DND-41 (cell line): ENCODE measurements around the gene MFAP2.

Experiments used
- ATAC-seq: fragments of 200-7000 bp; cut with Tn5 transposase; 3 replicates; pipeline ENCODE4 v1.9.1; 2021; ENCODE audit warnings: low read depth; ENCODE audit not compliant: insufficient read depth
- DNase-seq: peaks from one replicate; pipeline ENCODE4 v3.0.0-alpha.2; 2020
- H2AFZ ChIP-seq: 2 replicates; pipeline ENCODE4 v1.6.0; 2012; ENCODE audit warnings: low read depth, low read length
- H3K27ac ChIP-seq: 2 replicates; pipeline ENCODE4 v1.5.1; 2012; ENCODE audit warnings: low read length, inconsistent platforms
- H3K27me3 ChIP-seq: fragments of 200-600 bp; sonication (generic); 2 replicates; pipeline ENCODE4 v1.6.0; 2012; ENCODE audit warnings: low read length, mild to moderate bottlenecking, inconsistent platforms; ENCODE audit not compliant: insufficient read depth, poor library complexity
- H3K36me3 ChIP-seq: 2 replicates; pipeline ENCODE4 v1.5.1; 2012; ENCODE audit warnings: low read length, inconsistent platforms; ENCODE audit not compliant: insufficient read depth
- H3K4me1 ChIP-seq: 2 replicates; pipeline ENCODE4 v1.5.1; 2012; ENCODE audit warnings: mild to moderate bottlenecking, low read length; ENCODE audit not compliant: insufficient read depth
- H3K4me2 ChIP-seq: 2 replicates; pipeline ENCODE4 v1.6.0; 2012; ENCODE audit warnings: mild to moderate bottlenecking, moderate library complexity, low read length, inconsistent platforms; ENCODE audit not compliant: insufficient read depth
- H3K4me3 ChIP-seq, 2 experiments: fragments of 200-600 bp in 1 of 2; shearing (Covaris generic) in 1 of 2; 2 replicates each; pipeline ENCODE4 v1.5.1; 2012 to 2016; ENCODE audit warnings: inconsistent platforms in 2 of 2, low read length in 2 of 2, mild to moderate bottlenecking in 2 of 2, low read depth in 1 of 2, moderate library complexity in 1 of 2
- H3K79me2 ChIP-seq: 2 replicates; pipeline ENCODE4 v1.6.0; 2012; ENCODE audit warnings: low read length, inconsistent platforms; ENCODE audit not compliant: insufficient read depth
- H3K9ac ChIP-seq: 2 replicates; pipeline ENCODE4 v1.6.0; 2012; ENCODE audit warnings: low read depth, mild to moderate bottlenecking, inconsistent platforms, low read length, moderate library complexity
- H3K9me3 ChIP-seq: 2 replicates; pipeline ENCODE4 v1.5.1; 2012; ENCODE audit warnings: low read length, moderate library complexity, mild to moderate bottlenecking, inconsistent platforms; ENCODE audit not compliant: insufficient read depth, severe bottlenecking
- H4K20me1 ChIP-seq: 2 replicates; pipeline ENCODE4 v1.6.0; 2012; ENCODE audit warnings: low read length; ENCODE audit not compliant: insufficient read depth
- CTCF ChIP-seq: IDR thresholded peaks from 2 replicates; pipeline ENCODE4 v1.5.1; 2012; ENCODE audit warnings: borderline replicate concordance, low read length, moderate library complexity, mild to moderate bottlenecking; ENCODE audit not compliant: poor library complexity, severe bottlenecking; ENCODE audit errors: extremely low read depth
- EZH2 ChIP-seq: IDR thresholded peaks from 3 replicates; pipeline ENCODE4 v1.6.1; 2012; ENCODE audit warnings: borderline replicate concordance, low read depth, mild to moderate bottlenecking, moderate library complexity, low read length, inconsistent platforms; ENCODE audit not compliant: severe bottlenecking

Gene MFAP2

GRCh38 chr1:16968372-16968771 is 12.0 kb downstream of the MFAP2 start:
- H3K4me3 ChIP-seq = no peak overlapping the region
- H2AFZ ChIP-seq = no peak overlapping the region
- no peak overlapping the region for H3K27ac ChIP-seq
- peaks cover 14% of the 10 kb centered on the region for H3K36me3 ChIP-seq
- TF ChIP-seq CTCF = no peak
- no peak for TF ChIP-seq EZH2
- no peaks in the 10 kb centered on the region for H3K9me3 ChIP-seq
- no peak overlapping the region for H3K4me2 ChIP-seq
- no peaks in the 10 kb centered on the region for H3K4me1 ChIP-seq
- H3K9ac ChIP-seq = no peak overlapping the region
- H3K27me3 ChIP-seq = no peaks in the 10 kb centered on the region
- H4K20me1 ChIP-seq = no peaks in the 10 kb centered on the region; the same call in 1 of the 2 replicates
- no peaks in the 10 kb centered on the region for H3K79me2 ChIP-seq
- ATAC-seq (no peak), DNase-seq (no peak)

GRCh38 chr1:16967962-16968361 is 12.5 kb downstream of the MFAP2 start:
- Histone ChIP-seq H4K20me1 (no peaks in the 10 kb centered on the region; the same call in 1 of the 2 replicates), H3K4me1 (no peaks in the 10 kb centered on the region), H3K79me2 (no peaks in the 10 kb centered on the region), H3K36me3 (peaks cover 14% of the 10 kb centered on the region), H3K9me3 (no peaks in the 10 kb centered on the region), H3K27ac (no peak overlapping the region), H3K9ac (no peak overlapping the region), H3K4me3 (no peak overlapping the region), H2AFZ (no peak overlapping the region), H3K4me2 (no peak overlapping the region), H3K27me3 (no peaks in the 10 kb centered on the region)
- no peak for ATAC-seq
- DNase-seq = no peak
- TF ChIP-seq EZH2 = no peak
- TF ChIP-seq CTCF = no peak

- Histone ChIP-seq H3K27me3 (no peaks in the 10 kb centered on the region), H3K79me2 (no peaks in the 10 kb centered on the region), H4K20me1 (no peaks in the 10 kb centered on the region), H3K27ac (no peak overlapping the region), H3K4me3 (no peak overlapping the region), H3K4me2 (no peak overlapping the region), H3K36me3 (peaks cover 14% of the 10 kb centered on the region), H3K9me3 (no peaks in the 10 kb centered on the region), H2AFZ (no peak overlapping the region), H3K9ac (no peak overlapping the region), H3K4me1 (no peaks in the 10 kb centered on the region)
- TF ChIP-seq CTCF = no peak
- no peak for TF ChIP-seq EZH2
- DNase-seq (no peak), ATAC-seq (no peak)
Observed at GRCh38 chr1:16967095-16967575, 13.3 kb downstream of the MFAP2 start.

- no peak overlapping the region for H3K4me3 ChIP-seq
- no peaks in the 10 kb centered on the region for H3K79me2 ChIP-seq
- H3K36me3 ChIP-seq = peaks cover 14% of the 10 kb centered on the region
- TF ChIP-seq CTCF = no peak
- TF ChIP-seq EZH2 = no peak
- no peaks in the 10 kb centered on the region for H3K9me3 ChIP-seq
- no peaks in the 10 kb centered on the region for H3K27me3 ChIP-seq
- H3K4me2 ChIP-seq = no peak overlapping the region
- no peak overlapping the region for H3K27ac ChIP-seq
- no peak overlapping the region for H3K9ac ChIP-seq
- no peaks in the 10 kb centered on the region for H4K20me1 ChIP-seq
- no peaks in the 10 kb centered on the region for H3K4me1 ChIP-seq
- no peak overlapping the region for H2AFZ ChIP-seq
- no peak for ATAC-seq
- DNase-seq = no peak
Observed at GRCh38 chr1:16966282-16966681, 14.1 kb downstream of the MFAP2 start.
